PFSK-1 (cell line): ENCODE data around the gene KSR2.

Source experiments
- FOXP2 ChIP-seq: optimal IDR thresholded peaks from 2 replicates; pipeline ENCODE3; 2011; ENCODE audit warnings: borderline replicate concordance, control low read depth, inconsistent platforms; ENCODE audit not compliant: insufficient read depth; ENCODE audit errors: extremely low read length, extremely low read depth
- POLR2AphosphoS5 ChIP-seq: IDR thresholded peaks from 2 replicates; pipeline ENCODE4 v1.6.1; 2012; ENCODE audit warnings: low read depth, mild to moderate bottlenecking, control low read depth, low read length, moderate library complexity
- REST ChIP-seq, 2 experiments: IDR thresholded peaks; 2 replicates each; pipeline versions ENCODE4 v1.6.1 to v1.8.0; 2011 to 2012; ENCODE audit warnings: low read depth in 2 of 2, low read length in 2 of 2, control low read depth in 1 of 2, inconsistent platforms in 1 of 2, mild to moderate bottlenecking in 1 of 2, moderate library complexity in 1 of 2; ENCODE audit not compliant: insufficient read depth in 1 of 2
- SIN3A ChIP-seq: IDR thresholded peaks from 2 replicates; pipeline ENCODE4 v1.6.1; 2012; ENCODE audit warnings: mild to moderate bottlenecking, low read length, moderate library complexity, borderline replicate concordance; ENCODE audit not compliant: insufficient read depth
- TAF1 ChIP-seq: IDR thresholded peaks from 2 replicates; pipeline ENCODE4 v1.6.1; 2012; ENCODE audit warnings: low read length, control low read depth, borderline replicate concordance; ENCODE audit not compliant: insufficient read depth

The KSR2 gene

GRCh38 chr12:117724543-117724942 lies 244.2 kb downstream of the KSR2 start:
- no peak for TF ChIP-seq SIN3A
- no peak for TF ChIP-seq TAF1
- TF ChIP-seq POLR2AphosphoS5 = no peak
- no peak for TF ChIP-seq REST (IDR thresholded peaks at IDR 0.05; ENCODE audit: insufficient read depth in 1 of 2, low read depth in 2 of 2, low read length in 2 of 2)

DNA sequence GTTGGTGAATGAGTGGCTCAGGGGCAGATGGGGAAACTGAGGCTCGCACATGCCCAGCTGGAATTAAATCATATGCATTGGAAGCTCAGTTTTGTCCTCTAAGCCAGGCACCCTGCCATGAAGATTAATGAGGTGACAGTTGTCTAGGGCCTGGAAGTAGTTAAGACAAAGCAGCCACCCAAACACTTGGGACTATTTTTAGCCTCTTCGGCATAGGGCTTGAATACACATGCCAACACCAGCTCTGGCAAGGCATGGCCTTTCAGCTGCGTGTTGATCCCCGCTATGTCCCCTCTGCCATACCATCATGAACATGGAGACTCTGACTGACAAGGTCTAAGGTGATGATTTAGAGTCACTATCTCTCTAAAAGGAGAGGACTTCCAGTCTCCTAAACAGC lies 250.2 kb downstream of the KSR2 start:
- TF ChIP-seq TAF1 = no peak
- TF ChIP-seq POLR2AphosphoS5 = no peak
- no peak for TF ChIP-seq FOXP2
- no peak for TF ChIP-seq REST (IDR thresholded peaks at IDR 0.05; ENCODE audit: insufficient read depth in 1 of 2, low read depth in 2 of 2, low read length in 2 of 2)

DNA sequence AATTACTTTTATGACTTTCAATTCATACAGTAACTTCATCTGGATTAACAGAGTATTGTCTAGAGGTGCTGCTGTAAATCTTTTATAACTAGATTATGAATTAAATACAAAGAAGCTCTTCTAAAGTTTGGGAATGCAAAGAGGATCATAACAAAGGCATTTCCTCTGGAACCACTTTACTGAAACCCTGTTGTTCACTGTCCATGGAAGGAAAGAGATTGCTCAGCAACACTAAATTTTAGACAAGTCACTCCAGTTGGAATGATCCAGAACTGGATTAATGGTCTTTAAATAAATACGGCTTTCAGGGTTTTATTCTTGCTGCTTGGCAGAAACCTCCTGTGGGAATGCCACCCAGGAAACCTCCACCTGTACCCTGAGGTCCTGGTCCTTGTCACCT lies 250.6 kb downstream of the KSR2 start:
- TF ChIP-seq FOXP2 (no peak), SIN3A (no peak), TAF1 (no peak), REST (IDR thresholded peaks at IDR 0.05; ENCODE audit: insufficient read depth in 1 of 2, low read depth in 2 of 2, low read length in 2 of 2) (no peak), POLR2AphosphoS5 (no peak)

- TF ChIP-seq REST (IDR thresholded peaks at IDR 0.05; ENCODE audit: insufficient read depth in 1 of 2, low read depth in 2 of 2, low read length in 2 of 2) = no peak
- TF ChIP-seq POLR2AphosphoS5 = no peak
- no peak for TF ChIP-seq SIN3A
- no peak for TF ChIP-seq FOXP2
- TF ChIP-seq TAF1 = no peak
These were observed 254.6 kb downstream of the KSR2 start for GRCh38 chr12:117714203-117714602.

- no peak for TF ChIP-seq REST (IDR thresholded peaks at IDR 0.05; ENCODE audit: insufficient read depth in 1 of 2, low read depth in 2 of 2, low read length in 2 of 2)
- TF ChIP-seq TAF1 = no peak
- TF ChIP-seq SIN3A = no peak
- TF ChIP-seq POLR2AphosphoS5 = no peak
- no peak for TF ChIP-seq FOXP2
These were observed 258.7 kb downstream of the KSR2 start for GRCh38 chr12:117710121-117710520.
